SK-N-SH (cell line): ENCODE results near the gene EPGN. TPM values are rescaled to one million over a fixed set of nuclear protein-coding genes. Genes with fewer than 3 reads are reported as not detected.

Experiments
- CTCF ChIA-PET: fragments of 300-600, 350-600 bp; formaldehyde crosslinking; extraction: SDS; loops from one replicate; lab custom pipeline; 2021; lab: Yijun Ruan, JAX
- POLR2A ChIA-PET: fragments of 350-600 bp; sonication (Branson Sonifier 250); formaldehyde crosslinking; extraction: SDS; loops from one replicate; lab custom pipeline; 2020; ENCODE audit warnings: antibody characterized with exemption, inconsistent platforms; lab: Yijun Ruan, JAX
- DNase-seq: peaks from one replicate; pipeline ENCODE4 v3.0.0; 2012
- H2AFZ ChIP-seq: fragments of 200-600 bp; sonication (generic); 2 replicates; pipeline ENCODE4 v1.8.1; 2016; ENCODE audit warnings: antibody characterized with exemption, mild to moderate bottlenecking, low read depth
- H3F3A ChIP-seq: fragments of 200-600 bp; sonication (generic); replicated peaks from 2 replicates; pipeline ENCODE3; 2016; ENCODE audit warnings: antibody characterized with exemption, mild to moderate bottlenecking; ENCODE audit not compliant: insufficient read depth
- H3K27ac ChIP-seq, 2 experiments: fragments of 200-500 bp in 1 of 2; fragments of 200-600 bp in 1 of 2; sonication (Bioruptor generic) in 1 of 2; sonication (generic), shearing (Covaris generic) in 1 of 2; 2 replicates each; pipeline versions ENCODE4 v1.5.1 to v1.6.1; 2014 to 2016; ENCODE audit warnings: low read depth in 2 of 2, inconsistent platforms in 1 of 2, low read length in 1 of 2, mild to moderate bottlenecking in 1 of 2, mixed read lengths in 1 of 2
- H3K27me3 ChIP-seq: fragments of 200-600 bp; sonication (generic), shearing (Covaris generic); 2 replicates; pipeline ENCODE4 v1.6.1; 2016; ENCODE audit warnings: mixed run types; ENCODE audit not compliant: insufficient read depth
- H3K36me3 ChIP-seq, 2 experiments: fragments of 200-500 bp in 1 of 2; fragments of 200-600 bp in 1 of 2; sonication (Bioruptor generic) in 1 of 2; sonication (generic) in 1 of 2; replicated peaks in 1 of 2; 2 replicates each; pipeline versions ENCODE3 to v1.5.1; 2014 to 2016; ENCODE audit warnings: low read length in 1 of 2, mild to moderate bottlenecking in 1 of 2; ENCODE audit not compliant: insufficient read depth in 2 of 2, control insufficient read depth in 1 of 2
- H3K4me1 ChIP-seq, 2 experiments: fragments of 200-500 bp in 1 of 2; fragments of 200-600 bp in 1 of 2; sonication (Bioruptor generic) in 1 of 2; sonication (generic), shearing (Covaris generic) in 1 of 2; 2 replicates each; pipeline versions ENCODE4 v1.5.1 to v1.6.1; 2014 to 2016; ENCODE audit warnings: low read depth in 1 of 2, low read length in 1 of 2, mixed run types in 1 of 2; ENCODE audit not compliant: insufficient read depth in 2 of 2, control insufficient read depth in 1 of 2
- H3K4me2 ChIP-seq: fragments of 200-600 bp; sonication (generic), shearing (Covaris generic); 2 replicates; pipeline ENCODE4 v1.6.1; 2017; ENCODE audit warnings: mixed run types
- H3K4me3 ChIP-seq, 2 experiments: fragments of 200-500 bp in 1 of 2; fragments of 200-600 bp in 1 of 2; sonication (Bioruptor generic) in 1 of 2; sonication (generic), shearing (Covaris generic) in 1 of 2; 2 replicates each; pipeline versions ENCODE4 v1.5.1 to v1.8.1; 2014 to 2016; ENCODE audit warnings: low read depth in 2 of 2, inconsistent platforms in 1 of 2, low read length in 1 of 2, mild to moderate bottlenecking in 1 of 2, mixed read lengths in 1 of 2, moderate library complexity in 1 of 2
- H3K79me2 ChIP-seq: fragments of 200-600 bp; sonication (generic); 2 replicates; pipeline ENCODE4 v1.8.1; 2017; ENCODE audit warnings: mild to moderate bottlenecking; ENCODE audit not compliant: insufficient read depth
- H3K9ac ChIP-seq: fragments of 200-600 bp; sonication (generic); 2 replicates; pipeline ENCODE4 v1.6.1; 2017; ENCODE audit warnings: mixed run types
- H3K9me2 ChIP-seq: fragments of 200-600 bp; sonication (generic); 2 replicates; pipeline ENCODE4 v1.6.1; 2017; ENCODE audit warnings: mixed run types
- H3K9me3 ChIP-seq: fragments of 200-600 bp; sonication (generic); 2 replicates; pipeline ENCODE4 v1.6.1; 2017; ENCODE audit warnings: mixed run types, mild to moderate bottlenecking, moderate library complexity
- H4K20me1 ChIP-seq: fragments of 200-600 bp; sonication (generic); 2 replicates; pipeline ENCODE4 v1.6.1; 2017; ENCODE audit warnings: mild to moderate bottlenecking, mixed run types; ENCODE audit not compliant: insufficient read depth
- CHD2 ChIP-seq: fragments of 150-350 bp; IDR thresholded peaks from 2 replicates; pipeline ENCODE4 v1.6.1; 2018; ENCODE audit warnings: low read length; ENCODE audit not compliant: partially characterized antibody
- ELF1 ChIP-seq: IDR thresholded peaks from 2 replicates; pipeline ENCODE4 v1.4.0; 2012
- FOSL2 ChIP-seq: IDR thresholded peaks from 2 replicates; pipeline ENCODE4 v1.4.0; 2012; ENCODE audit warnings: low read depth, mild to moderate bottlenecking, moderate library complexity, borderline replicate concordance
- FOXJ3 ChIP-seq: sonication (generic); formaldehyde crosslinking; IDR thresholded peaks from 2 replicates; pipeline ENCODE4 v1.5.1; 2020; ENCODE audit warnings: mild to moderate bottlenecking, missing genetic modification reagents
- GABPA ChIP-seq: IDR thresholded peaks from 2 replicates; pipeline ENCODE4 v1.4.0; 2012; ENCODE audit warnings: low read depth, mild to moderate bottlenecking
- GATA2 ChIP-seq: sonication (generic); formaldehyde crosslinking; IDR thresholded peaks from 2 replicates; pipeline ENCODE4 v1.5.0; 2020; ENCODE audit warnings: mild to moderate bottlenecking, missing genetic modification reagents
- JUND ChIP-seq: IDR thresholded peaks from 2 replicates; pipeline ENCODE4 v1.4.0; 2012
- MXI1 ChIP-seq: IDR thresholded peaks from 2 replicates; pipeline ENCODE4 v1.6.1; 2012; ENCODE audit warnings: mild to moderate bottlenecking, low read depth, low read length, improper control_type of control experiment
- NFIC ChIP-seq: IDR thresholded peaks from 2 replicates; pipeline ENCODE4 v1.4.0; 2012; ENCODE audit warnings: borderline replicate concordance
- NRF1 ChIP-seq: IDR thresholded peaks from 2 replicates; pipeline ENCODE4 v1.6.1; 2012; ENCODE audit warnings: low read depth, mild to moderate bottlenecking, low read length
- RAD21 ChIP-seq: IDR thresholded peaks from 2 replicates; pipeline ENCODE4 v1.6.1; 2012; ENCODE audit warnings: mild to moderate bottlenecking, low read length
- RCOR1 ChIP-seq: fragments of 150-350 bp; IDR thresholded peaks from 2 replicates; pipeline ENCODE4 v1.6.1; 2017; ENCODE audit warnings: antibody characterized with exemption, low read length
- RFX5 ChIP-seq: IDR thresholded peaks from 2 replicates; pipeline ENCODE4 v1.6.1; 2012; ENCODE audit warnings: mild to moderate bottlenecking, improper control_type of control experiment, low read length
- RXRA ChIP-seq: IDR thresholded peaks from 2 replicates; pipeline ENCODE4 v1.4.0; 2012; ENCODE audit warnings: low read depth, mild to moderate bottlenecking, borderline replicate concordance
- SIN3A ChIP-seq: IDR thresholded peaks from 2 replicates; pipeline ENCODE4 v1.6.1; 2012; ENCODE audit warnings: low read depth, mild to moderate bottlenecking, low read length, moderate library complexity, borderline replicate concordance
- SMC3 ChIP-seq: IDR thresholded peaks from 2 replicates; pipeline ENCODE4 v1.6.1; 2012; ENCODE audit warnings: low read depth, low read length, improper control_type of control experiment
- TAF1 ChIP-seq: IDR thresholded peaks from 2 replicates; pipeline ENCODE4 v1.6.1; 2012; ENCODE audit warnings: low read depth, mild to moderate bottlenecking, low read length, moderate library complexity, borderline replicate concordance
- polyA plus RNA-seq, 3 experiments: library from polyadenylated mRNA; depleted of rRNA; stranded (reverse); fragments of >200 nt; gene quantifications; 2 replicates each; pipeline ENCODE4 v1.2.3, GENCODE V29; 2012
- TF ChIP-seq, protein P1 (sequence below): IDR thresholded peaks from 2 replicates; pipeline ENCODE4 v1.4.0; 2012; ENCODE audit warnings: low read depth, borderline replicate concordance
- TF ChIP-seq, protein P2 (sequence below): fragments of 150-350 bp; IDR thresholded peaks from 2 replicates; pipeline ENCODE4 v1.6.1; 2017; ENCODE audit warnings: antibody characterized with exemption, low read length, low read depth, borderline replicate concordance
- TF ChIP-seq, protein P3 (sequence below): IDR thresholded peaks from 2 replicates; pipeline ENCODE4; 2012
- TF ChIP-seq, protein P4 (sequence below): IDR thresholded peaks from 2 replicates; pipeline ENCODE4 v1.4.0; 2012; ENCODE audit warnings: low read depth, borderline replicate concordance

The EPGN gene
- polyA plus RNA-seq, 1 of the 3 experiments (the other 2 are of a cell fraction) = 0.23 TPM

DNA sequence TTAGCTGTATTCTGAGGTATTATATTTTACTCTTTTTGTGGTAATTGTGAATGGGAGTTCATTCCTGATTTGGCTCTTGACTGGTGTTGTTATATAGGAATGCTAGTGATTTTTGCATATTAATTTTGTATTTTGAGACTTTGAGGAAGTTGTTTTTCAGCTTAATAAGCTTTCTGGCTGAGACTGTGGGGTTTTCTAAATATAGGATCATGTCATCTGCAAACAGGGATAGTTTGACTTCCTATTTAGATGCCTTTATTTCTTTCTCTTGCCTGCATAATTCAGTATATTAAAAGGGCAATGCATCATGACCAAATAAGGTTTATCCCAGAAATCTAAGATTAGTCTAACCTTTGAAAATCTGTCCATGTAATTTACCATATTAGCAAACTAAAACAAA, 44.7 kb upstream of the EPGN start:
- H2AFZ ChIP-seq = no peak overlapping the region
- H3K27ac ChIP-seq = no peak overlapping the region
- no peaks in the 10 kb centered on the region for H3K36me3 ChIP-seq
- H3K27me3 ChIP-seq = no peaks in the 10 kb centered on the region
- ChIA-PET POLR2A (no interaction called here), CTCF (no interaction called here)
- no peak overlapping the region for H3K4me2 ChIP-seq
- H3K9me2 ChIP-seq = no peaks in the 10 kb centered on the region
- no peaks in the 10 kb centered on the region for H3K9me3 ChIP-seq
- DNase-seq = no peak
- TF ChIP-seq JUND (no peak), FOXJ3 (CRISPR knock-in tag) (no peak), FOSL2 (no peak), NRF1 (no peak), NFIC (no peak), GABPA (no peak), RXRA (no peak), ELF1 (no peak), SIN3A (no peak), RFX5 (no peak), GATA2 (CRISPR knock-in tag) (no peak), RAD21 (no peak), TAF1 (no peak)
- TF ChIP-seq, protein P1, sequence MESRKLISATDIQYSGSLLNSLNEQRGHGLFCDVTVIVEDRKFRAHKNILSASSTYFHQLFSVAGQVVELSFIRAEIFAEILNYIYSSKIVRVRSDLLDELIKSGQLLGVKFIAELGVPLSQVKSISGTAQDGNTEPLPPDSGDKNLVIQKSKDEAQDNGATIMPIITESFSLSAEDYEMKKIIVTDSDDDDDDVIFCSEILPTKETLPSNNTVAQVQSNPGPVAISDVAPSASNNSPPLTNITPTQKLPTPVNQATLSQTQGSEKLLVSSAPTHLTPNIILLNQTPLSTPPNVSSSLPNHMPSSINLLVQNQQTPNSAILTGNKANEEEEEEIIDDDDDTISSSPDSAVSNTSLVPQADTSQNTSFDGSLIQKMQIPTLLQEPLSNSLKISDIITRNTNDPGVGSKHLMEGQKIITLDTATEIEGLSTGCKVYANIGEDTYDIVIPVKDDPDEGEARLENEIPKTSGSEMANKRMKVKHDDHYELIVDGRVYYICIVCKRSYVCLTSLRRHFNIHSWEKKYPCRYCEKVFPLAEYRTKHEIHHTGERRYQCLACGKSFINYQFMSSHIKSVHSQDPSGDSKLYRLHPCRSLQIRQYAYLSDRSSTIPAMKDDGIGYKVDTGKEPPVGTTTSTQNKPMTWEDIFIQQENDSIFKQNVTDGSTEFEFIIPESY = no peak
- TF ChIP-seq, protein P2, sequence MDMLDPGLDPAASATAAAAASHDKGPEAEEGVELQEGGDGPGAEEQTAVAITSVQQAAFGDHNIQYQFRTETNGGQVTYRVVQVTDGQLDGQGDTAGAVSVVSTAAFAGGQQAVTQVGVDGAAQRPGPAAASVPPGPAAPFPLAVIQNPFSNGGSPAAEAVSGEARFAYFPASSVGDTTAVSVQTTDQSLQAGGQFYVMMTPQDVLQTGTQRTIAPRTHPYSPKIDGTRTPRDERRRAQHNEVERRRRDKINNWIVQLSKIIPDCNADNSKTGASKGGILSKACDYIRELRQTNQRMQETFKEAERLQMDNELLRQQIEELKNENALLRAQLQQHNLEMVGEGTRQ = no peak
- H3K79me2 ChIP-seq = no peaks in the 10 kb centered on the region
- no peak overlapping the region for H3K9ac ChIP-seq
- peaks cover 6% of the 10 kb centered on the region for H3F3A ChIP-seq
- H3K4me1 ChIP-seq = no peaks in the 10 kb centered on the region; a peak in 1 of 4 replicates
- no peaks in the 10 kb centered on the region for H4K20me1 ChIP-seq
- no peak overlapping the region for H3K4me3 ChIP-seq

DNA sequence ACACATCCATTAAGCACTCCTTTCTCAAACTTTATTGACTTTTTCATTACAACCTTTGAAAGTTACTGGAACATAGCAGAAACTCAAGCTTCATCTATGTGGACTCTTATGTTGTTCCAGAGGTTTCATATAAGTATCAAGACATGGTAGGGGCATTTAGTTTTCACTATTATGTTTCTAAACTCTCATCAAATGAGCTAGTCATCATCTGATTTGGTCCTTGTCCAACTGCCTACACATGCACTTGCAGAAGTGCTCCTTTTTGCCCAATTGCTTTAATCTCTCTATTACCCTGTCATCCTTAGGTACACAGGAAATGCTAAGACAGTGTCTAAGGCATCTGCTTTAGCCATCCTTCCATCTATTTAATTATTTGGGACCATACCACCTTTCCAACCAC, 42.2 kb upstream of the EPGN start:
- no peak overlapping the region for H2AFZ ChIP-seq
- H3K9ac ChIP-seq = no peak overlapping the region
- no peaks in the 10 kb centered on the region for H3K36me3 ChIP-seq
- no peak overlapping the region for H3K4me2 ChIP-seq
- no peak for DNase-seq
- H3K79me2 ChIP-seq = no peaks in the 10 kb centered on the region
- H3K27ac ChIP-seq = no peak overlapping the region
- no peaks in the 10 kb centered on the region for H3K9me3 ChIP-seq
- no peaks in the 10 kb centered on the region for H3K9me2 ChIP-seq
- CTCF ChIA-PET = interaction anchor here (3.9 kb wide), 1 partner anchor 37 kb away, joined by 15 read pairs; no protein-coding TSS in a partner anchor
- no peak overlapping the region for H3K4me3 ChIP-seq
- H3K27me3 ChIP-seq = no peaks in the 10 kb centered on the region
- no peaks in the 10 kb centered on the region for H4K20me1 ChIP-seq
- peaks cover 7% of the 10 kb centered on the region for H3F3A ChIP-seq
- POLR2A ChIA-PET = no interaction called here
- H3K4me1 ChIP-seq = no peaks in the 10 kb centered on the region; a peak in 1 of 4 replicates
- TF ChIP-seq, protein P3, sequence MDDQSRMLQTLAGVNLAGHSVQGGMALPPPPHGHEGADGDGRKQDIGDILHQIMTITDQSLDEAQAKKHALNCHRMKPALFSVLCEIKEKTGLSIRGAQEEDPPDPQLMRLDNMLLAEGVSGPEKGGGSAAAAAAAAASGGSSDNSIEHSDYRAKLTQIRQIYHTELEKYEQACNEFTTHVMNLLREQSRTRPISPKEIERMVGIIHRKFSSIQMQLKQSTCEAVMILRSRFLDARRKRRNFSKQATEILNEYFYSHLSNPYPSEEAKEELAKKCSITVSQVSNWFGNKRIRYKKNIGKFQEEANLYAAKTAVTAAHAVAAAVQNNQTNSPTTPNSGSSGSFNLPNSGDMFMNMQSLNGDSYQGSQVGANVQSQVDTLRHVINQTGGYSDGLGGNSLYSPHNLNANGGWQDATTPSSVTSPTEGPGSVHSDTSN = no peak
- TF ChIP-seq, protein P4, sequence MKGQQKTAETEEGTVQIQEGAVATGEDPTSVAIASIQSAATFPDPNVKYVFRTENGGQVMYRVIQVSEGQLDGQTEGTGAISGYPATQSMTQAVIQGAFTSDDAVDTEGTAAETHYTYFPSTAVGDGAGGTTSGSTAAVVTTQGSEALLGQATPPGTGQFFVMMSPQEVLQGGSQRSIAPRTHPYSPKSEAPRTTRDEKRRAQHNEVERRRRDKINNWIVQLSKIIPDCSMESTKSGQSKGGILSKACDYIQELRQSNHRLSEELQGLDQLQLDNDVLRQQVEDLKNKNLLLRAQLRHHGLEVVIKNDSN = no peak
- no peak for TF ChIP-seq FOXJ3 (CRISPR knock-in tag)
- TF ChIP-seq CHD2 = no peak
- no peak for TF ChIP-seq RCOR1
- no peak for TF ChIP-seq FOSL2
- TF ChIP-seq, protein P2 = no peak
- TF ChIP-seq SMC3 = no peak
- TF ChIP-seq MXI1 = no peak
